Right renal pelvis (tissue), 4 donors: Measurements from ENCODE around the gene NDRG3. TPM values are rescaled to one million over a fixed set of nuclear protein-coding genes. Genes with fewer than 3 reads are reported as not detected.
"Not testable (repeated sequence)": the region's sequence is repeated elsewhere in the genome, so short reads cannot be mapped to it uniquely, and the experiment has no call there.

ENCODE experiments used
- DNase-seq, 4 donors: peaks; one replicate each; pipeline ENCODE4 v3.0.0-alpha.2; 2013; ENCODE audit warnings: low read depth in 4 of 4, low spot score in 3 of 4, missing footprints in 1 of 4
- polyA plus RNA-seq, 4 donors: library from polyadenylated mRNA; unstranded; fragments of 120-200 nt; gene quantifications; one replicate each; pipeline ENCODE4 v1.2.1, GENCODE V29; 2013; ENCODE audit not compliant: insufficient read length in 4 of 4

The NDRG3 gene
- polyA plus RNA-seq, 4 donors: 31.3 to 35.9 (median 33.9) TPM

DNA sequence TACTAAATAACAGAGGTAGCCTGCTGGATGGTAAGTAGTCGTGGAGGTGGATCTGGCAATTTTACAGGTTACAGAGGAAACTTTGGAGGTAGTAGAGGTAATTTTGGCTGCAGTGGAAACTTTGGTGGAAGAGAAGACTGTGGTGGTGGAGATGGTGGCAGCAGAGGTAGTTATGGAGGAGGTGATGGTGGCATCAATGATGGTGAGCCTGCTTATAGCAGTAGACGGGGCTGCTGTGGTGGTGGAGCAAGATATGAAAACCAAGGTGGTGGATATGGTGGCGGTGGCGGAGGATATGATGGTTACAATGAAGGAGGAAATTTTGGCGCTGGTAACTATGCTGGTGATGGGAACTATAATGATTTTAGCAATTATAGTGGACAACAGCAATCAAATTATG, 125.0 kb downstream of the NDRG3 start:
- DNase-seq: no peak

DNA sequence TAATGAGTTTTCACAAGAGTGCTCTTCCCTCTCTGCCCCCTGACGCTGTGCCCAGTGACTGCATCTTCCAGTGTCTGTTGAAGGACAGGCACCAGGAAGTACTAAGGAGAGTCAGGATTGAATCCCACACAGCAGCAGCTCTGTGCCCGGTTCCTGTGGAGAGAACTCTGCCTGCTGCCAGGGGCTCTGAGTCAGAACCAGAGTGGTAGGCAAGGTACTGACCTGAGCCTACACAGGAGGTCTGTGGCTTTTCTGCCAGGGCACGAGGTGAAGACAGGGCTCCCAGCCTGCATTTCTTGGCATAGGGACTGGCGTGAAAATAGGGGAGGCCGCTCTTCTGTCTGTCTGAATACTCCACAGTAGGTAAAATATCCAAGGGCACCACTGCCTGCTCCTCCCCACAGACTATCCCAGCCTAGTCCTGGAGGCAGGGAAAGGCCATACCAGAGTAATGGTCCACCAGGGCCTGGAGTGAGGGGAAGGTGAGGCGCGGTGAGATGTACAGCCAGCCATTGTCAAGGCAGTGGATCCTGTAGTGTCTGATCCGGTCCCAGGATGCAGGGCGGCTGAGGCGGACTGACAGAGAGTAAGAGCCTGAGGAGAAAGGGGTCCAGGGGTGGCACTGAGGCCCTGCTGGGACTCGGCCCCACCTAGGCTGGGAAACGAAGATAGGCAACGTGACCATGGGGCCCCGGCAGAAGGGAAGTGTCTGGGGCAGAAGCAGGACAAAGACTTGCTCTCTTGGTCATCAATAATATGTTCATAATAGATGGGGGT, 130.9 kb downstream of the NDRG3 start:
- no peak for DNase-seq

DNA sequence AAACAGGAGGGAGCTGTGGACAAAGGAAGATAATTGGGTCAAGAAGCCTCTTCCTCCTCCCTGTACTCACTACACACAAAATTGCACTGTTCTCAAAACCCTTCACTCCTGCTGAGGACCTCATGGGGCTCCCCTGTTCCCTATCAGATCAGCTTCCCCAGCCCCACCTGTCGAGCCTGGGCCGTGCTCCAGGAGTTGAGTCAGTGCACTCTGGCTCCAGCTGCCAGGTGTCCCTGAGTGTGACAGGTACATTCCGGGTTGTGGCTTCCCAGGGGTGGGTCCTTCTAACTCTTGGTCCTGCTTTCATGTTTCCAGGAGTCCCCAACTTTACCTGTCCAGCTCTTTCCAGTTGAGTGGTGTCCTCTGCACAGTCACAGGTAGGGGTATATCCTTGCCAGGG, 131.9 kb downstream of the NDRG3 start:
- no peak for DNase-seq

DNA sequence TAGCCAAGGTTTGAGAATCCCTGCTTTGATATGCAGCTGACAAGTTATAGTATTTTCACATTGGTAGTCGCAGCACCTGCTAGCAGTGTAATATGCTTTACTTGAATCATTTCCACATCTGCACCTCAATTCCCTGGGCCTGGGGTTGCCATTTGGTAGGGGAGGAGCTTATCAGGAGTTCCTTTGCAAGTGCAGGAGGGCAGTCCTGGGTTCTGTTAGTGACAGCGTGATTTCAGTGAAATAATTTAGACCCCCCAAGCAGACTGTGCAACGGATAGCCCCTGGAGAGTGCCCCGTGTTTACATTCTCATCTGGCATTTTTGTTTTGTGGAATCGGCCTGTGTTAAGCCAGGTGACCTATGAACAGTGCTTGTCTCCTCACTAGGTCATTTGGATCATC, 134.3 kb downstream of the NDRG3 start:
- no peak for DNase-seq

DNA sequence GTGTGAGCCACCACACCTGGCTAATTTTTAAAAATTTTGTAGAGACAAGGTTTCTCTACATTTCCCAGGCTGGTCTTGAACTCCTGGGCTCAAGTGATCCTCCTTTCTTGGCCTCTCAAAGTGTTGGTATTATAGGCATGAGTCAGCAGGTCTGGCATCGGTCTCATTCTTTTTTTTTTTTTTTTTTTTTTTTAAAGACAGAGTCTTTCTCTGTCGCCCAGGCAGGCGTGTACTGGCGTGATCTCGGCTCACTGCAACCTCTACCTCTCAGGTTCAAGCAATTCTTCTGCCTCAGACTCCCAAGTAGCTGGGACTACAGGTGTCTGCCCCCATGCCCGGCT, 137.5 kb downstream of the NDRG3 start:
- DNase-seq: not testable (repeated sequence)

DNA sequence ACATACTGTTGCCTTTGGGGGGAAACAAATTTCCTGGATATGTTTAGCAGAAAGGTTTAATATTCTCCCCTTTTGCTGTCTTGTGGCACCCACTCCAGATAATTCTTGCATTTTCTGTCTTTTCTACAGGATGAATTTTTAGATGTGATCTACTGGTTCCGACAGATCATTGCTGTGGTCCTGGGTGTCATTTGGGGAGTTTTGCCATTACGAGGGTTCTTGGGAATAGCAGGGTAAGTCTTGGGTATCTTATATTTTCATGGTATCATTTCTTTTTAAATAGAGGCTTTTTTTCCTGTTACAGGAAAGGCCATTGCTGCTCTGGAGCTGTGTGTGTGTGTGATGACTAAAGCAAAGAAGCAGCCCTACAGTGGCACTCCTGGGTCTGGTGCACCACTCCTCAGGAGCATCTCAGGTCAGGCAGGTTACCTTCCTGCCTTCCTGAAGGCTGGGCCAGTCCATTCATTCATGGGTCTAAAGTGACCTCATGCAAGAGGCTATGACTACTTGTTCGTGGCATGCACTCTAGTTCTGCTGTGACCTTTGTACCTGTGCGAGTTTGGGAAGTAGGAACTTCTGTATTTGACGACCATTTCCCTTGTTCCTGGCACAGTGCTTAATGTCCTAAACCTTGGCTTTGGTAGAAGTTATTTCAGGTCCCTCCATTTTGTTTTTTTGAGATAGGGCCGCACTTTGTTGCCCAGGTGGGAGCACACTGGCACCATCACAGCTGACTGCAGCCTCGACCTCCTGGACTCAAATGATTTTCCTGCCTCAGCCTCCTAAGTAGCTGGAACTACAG, 138.1 kb downstream of the NDRG3 start:
- DNase-seq: no peak

DNA sequence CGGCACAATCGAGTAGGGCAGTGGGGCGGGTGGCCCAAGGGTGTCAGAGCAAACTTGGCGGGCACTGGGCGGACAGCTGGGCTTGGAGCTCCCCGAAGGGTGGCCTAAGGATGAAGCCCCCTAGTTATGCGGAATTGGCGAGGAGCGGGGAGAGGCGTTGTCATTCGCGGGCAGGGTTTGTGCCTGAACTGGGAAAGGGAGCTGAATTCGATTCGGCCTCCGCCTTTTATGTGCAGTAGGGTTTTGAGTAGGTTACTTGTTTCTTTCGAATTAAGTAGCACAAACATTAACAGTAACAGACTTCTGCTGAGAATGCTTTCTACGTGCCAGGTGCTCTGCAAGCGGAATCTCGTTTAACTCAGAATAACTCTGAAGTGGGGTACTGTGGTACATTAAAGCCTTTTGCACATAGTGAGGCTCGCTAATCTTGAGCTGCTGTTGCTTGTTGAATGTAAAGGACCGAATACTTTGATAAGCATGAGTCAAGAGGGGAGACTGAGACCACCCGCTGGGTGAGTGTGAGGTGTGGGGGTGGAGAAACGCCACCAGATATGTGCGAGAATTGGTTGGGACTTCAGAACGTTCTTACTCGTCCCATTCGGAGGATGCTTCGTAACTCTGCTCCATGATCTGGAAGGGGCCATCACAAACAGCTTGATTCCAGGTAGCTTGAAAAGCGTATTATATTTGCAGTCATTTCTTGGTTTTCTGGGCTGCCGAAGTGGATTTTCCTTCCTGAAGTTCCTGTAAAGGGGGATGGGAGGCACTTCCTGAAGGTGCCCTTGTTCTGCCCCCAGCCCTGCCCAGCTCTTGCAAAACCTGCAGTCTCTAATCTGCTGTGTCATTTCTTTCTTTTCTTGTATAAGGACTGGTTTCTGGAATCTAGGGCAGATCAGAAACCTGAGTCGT, 139.5 kb downstream of the NDRG3 start:
- DNase-seq: no peak

GRCh38 chr20:36605399-36606157, 140.3 kb downstream of the NDRG3 start, which contains the start of gene RAB5IF:
RAB5IF (plus strand) TSS chr20:36605779; CDS start chr20:36605952, 173 bp downstream.
- DNase-seq: peak; percentile 99 to 100 (median 100)

- DNase-seq: no peak
Observed at GRCh38 chr20:36604952-36605398, 140.9 kb downstream of the NDRG3 start.

Other genes with a start within 250 kb of the NDRG3 start
- 100 to 1,000 TPM; 237 to 261 (median 257) TPM for gene MYL9, start 204.6 kb downstream of the NDRG3 start, polyA plus RNA-seq
- gene TGIF2, start 172.5 kb downstream of the NDRG3 start, polyA plus RNA-seq: 10 to 100 TPM; 53.9 to 66.3 (median 63.0) TPM
- 10 to 100 TPM; 58.2 to 71.8 (median 65.0) TPM for gene RAB5IF, start 140.3 kb downstream of the NDRG3 start, polyA plus RNA-seq
- under 1 TPM; 0.32 to 0.54 (median 0.44) TPM for gene SLA2, start 99.9 kb downstream of the NDRG3 start, polyA plus RNA-seq
- gene DSN1, start 27.7 kb upstream of the NDRG3 start, polyA plus RNA-seq: 10 to 100 TPM; 17.0 to 19.2 (median 18.9) TPM
- gene TLDC2, start 130.0 kb upstream of the NDRG3 start, polyA plus RNA-seq: 1 to 10 TPM; 1.6 to 5.5 (median 3.5) TPM
- 10 to 100 TPM; 22.1 to 27.6 (median 25.6) TPM for gene SAMHD1, start 205.6 kb upstream of the NDRG3 start, polyA plus RNA-seq